HCT116 (cell line): ENCODE measurements around the gene C17orf67.

ENCODE experiments used
- ATF3 ChIP-seq: IDR thresholded peaks from 2 replicates; pipeline ENCODE4 v1.6.1; 2012
- EZH2 ChIP-seq: fragments of 200-600 bp; sonication (generic); IDR thresholded peaks from 2 replicates; pipeline ENCODE4 v1.6.1; 2017; ENCODE audit warnings: antibody characterized with exemption, mixed run types
- JUND ChIP-seq: IDR thresholded peaks from 2 replicates; pipeline ENCODE4 v1.6.1; 2012
- POLR2A ChIP-seq: IDR thresholded peaks from 2 replicates; pipeline ENCODE4 v1.7.0; 2011; ENCODE audit warnings: borderline replicate concordance; ENCODE audit not compliant: insufficient read depth, insufficient read length; ENCODE audit errors: extremely low read depth
- POLR2AphosphoS5 ChIP-seq: IDR thresholded peaks from 2 replicates; pipeline ENCODE4 v1.6.1; 2011; ENCODE audit warnings: mild to moderate bottlenecking, low read depth, low read length, moderate library complexity
- TCF7L2 ChIP-seq: IDR thresholded peaks from 2 replicates; pipeline ENCODE4 v1.7.0; 2011; ENCODE audit warnings: borderline replicate concordance, inconsistent platforms; ENCODE audit not compliant: insufficient read depth, insufficient read length; ENCODE audit errors: extremely low read depth
- TF ChIP-seq, protein P1 (sequence below), 3 experiments: fragments of 200-600 bp in 1 of 3; sonication (generic) in 1 of 3; IDR thresholded peaks in 2 of 3; conservative IDR thresholded peaks in 1 of 3; 2 replicates each; pipeline ENCODE4 v1.5.1; 2012 to 2017; ENCODE audit warnings: low read depth in 2 of 3, low read length in 2 of 3, antibody characterized with exemption in 1 of 3, borderline replicate concordance in 1 of 3, control low read depth in 1 of 3, mild to moderate bottlenecking in 1 of 3, mixed read lengths in 1 of 3, mixed run types in 1 of 3, moderate library complexity in 1 of 3; ENCODE audit not compliant: insufficient read depth in 1 of 3

GRCh38 chr17:56835264-56835585, 1.5 kb upstream of the C17orf67 start:
- TF ChIP-seq EZH2 (no peak), POLR2AphosphoS5 (no peak), JUND (no peak), POLR2A (no peak), ATF3 (no peak), TCF7L2 (no peak)
- TF ChIP-seq, protein P1, sequence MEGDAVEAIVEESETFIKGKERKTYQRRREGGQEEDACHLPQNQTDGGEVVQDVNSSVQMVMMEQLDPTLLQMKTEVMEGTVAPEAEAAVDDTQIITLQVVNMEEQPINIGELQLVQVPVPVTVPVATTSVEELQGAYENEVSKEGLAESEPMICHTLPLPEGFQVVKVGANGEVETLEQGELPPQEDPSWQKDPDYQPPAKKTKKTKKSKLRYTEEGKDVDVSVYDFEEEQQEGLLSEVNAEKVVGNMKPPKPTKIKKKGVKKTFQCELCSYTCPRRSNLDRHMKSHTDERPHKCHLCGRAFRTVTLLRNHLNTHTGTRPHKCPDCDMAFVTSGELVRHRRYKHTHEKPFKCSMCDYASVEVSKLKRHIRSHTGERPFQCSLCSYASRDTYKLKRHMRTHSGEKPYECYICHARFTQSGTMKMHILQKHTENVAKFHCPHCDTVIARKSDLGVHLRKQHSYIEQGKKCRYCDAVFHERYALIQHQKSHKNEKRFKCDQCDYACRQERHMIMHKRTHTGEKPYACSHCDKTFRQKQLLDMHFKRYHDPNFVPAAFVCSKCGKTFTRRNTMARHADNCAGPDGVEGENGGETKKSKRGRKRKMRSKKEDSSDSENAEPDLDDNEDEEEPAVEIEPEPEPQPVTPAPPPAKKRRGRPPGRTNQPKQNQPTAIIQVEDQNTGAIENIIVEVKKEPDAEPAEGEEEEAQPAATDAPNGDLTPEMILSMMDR (IDR thresholded peaks at IDR 0.05 in 2 of 3, conservative IDR thresholded peaks at IDR 0.05 in 1 of 3; ENCODE audit: borderline replicate concordance in 1 of 3, insufficient read depth in 1 of 3, low read depth in 2 of 3, low read length in 2 of 3) = no peak
